HG03520 (cell line): ENCODE results near the gene HMGXB4.

Source experiments
- ATAC-seq: cut with Tn5 transposase; IDR thresholded peaks from one replicate; pipeline ENCODE4 v1.9.1; 2021; ENCODE audit warnings: mild to moderate bottlenecking, moderate library complexity; ENCODE audit not compliant: unreplicated experiment

The HMGXB4 gene

DNA sequence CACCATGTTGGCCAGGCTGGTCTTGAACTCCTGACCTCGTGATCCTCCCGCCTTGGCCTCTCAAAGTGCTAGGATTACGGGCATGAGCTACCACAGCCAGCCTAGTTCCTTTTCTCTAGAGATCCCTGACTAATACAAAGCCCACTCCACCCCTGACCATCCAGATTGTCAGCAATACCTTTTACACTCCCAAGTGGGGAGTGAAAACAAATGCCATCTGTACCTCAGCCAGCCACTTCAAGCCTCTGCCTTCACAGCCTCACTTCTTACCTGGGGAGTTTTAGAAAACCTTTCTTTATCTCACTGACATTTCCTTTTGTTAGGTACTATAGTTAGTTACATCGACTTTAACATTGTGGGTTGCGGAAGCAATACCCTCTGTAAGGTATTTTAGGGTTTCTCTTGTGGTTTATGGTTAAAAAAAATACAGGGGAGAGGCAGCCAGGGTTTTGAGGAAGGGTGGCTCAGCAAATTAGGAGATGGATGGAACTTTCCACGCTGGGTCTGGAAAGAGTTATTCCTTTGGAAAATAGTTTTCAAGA lies 51.3 kb downstream of the HMGXB4 start:
- no peak for ATAC-seq

DNA sequence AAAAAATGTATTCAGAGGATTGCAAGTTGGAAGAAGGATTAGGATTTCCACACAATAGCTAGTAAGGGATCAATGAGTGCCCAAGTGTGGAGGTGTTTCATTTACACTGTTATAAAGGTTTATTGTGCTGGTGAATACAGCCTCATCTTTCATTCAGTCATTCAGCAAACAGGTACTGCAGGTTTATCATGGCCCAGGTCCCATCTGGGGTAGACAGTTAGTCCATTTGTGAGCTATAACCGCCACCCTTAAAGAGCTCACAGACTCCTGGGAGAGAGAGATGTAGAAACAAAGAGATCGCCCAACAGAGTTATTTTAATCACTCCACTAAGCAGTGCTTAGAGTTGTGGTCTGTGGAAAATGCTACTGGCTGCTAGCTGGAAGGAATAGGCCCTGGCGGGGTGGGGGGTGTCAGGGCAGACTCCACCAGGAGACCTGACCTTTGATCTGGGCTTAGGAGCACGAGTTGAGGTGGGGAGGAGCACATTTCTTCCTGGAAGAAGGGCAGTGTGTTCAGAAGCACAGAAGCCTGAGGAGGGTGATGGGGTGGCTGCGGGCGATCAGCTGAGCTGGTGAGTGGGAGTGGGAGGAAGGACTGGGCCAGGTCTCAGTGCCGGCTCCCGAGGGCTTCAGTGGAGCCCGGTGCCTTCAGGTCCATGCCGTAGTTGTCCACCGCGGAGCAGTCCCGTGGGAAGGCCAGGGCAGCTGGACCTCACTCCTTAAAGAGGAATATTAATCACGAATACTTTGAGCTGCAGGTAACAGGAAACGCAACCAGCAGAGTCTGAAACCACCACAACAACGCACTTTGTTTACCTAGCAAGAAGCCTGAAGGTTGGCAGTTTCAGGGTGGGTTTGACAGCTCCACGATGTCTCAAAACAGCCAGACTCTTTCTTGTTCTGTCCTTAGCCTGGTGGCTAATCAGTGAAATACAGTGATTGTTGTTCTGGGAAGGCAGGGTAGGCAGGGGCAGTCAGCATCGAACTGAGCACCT lies 53.6 kb downstream of the HMGXB4 start:
- no peak for ATAC-seq

DNA sequence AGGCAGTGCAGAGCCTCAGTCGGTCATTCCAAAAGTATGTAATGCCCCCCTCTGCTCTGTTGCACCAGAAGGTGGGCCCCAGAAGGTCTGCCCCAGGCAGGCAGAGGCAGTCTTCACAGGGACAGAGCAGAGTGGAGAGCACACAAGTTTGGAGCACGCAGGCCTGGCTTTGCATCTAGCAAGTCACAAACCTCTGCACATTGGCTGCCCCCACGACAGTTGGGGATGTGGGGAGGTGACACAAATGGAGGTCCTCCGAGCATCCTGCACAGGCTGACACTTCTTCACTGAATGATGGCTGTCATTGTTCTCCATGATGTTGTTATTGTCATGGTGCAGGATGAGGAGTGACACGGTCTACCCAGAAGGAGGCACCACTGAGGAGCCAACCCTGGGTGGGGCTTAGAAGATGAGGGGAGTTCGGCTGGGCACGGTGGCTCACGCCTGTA lies 54.3 kb downstream of the HMGXB4 start:
- ATAC-seq = no peak

DNA sequence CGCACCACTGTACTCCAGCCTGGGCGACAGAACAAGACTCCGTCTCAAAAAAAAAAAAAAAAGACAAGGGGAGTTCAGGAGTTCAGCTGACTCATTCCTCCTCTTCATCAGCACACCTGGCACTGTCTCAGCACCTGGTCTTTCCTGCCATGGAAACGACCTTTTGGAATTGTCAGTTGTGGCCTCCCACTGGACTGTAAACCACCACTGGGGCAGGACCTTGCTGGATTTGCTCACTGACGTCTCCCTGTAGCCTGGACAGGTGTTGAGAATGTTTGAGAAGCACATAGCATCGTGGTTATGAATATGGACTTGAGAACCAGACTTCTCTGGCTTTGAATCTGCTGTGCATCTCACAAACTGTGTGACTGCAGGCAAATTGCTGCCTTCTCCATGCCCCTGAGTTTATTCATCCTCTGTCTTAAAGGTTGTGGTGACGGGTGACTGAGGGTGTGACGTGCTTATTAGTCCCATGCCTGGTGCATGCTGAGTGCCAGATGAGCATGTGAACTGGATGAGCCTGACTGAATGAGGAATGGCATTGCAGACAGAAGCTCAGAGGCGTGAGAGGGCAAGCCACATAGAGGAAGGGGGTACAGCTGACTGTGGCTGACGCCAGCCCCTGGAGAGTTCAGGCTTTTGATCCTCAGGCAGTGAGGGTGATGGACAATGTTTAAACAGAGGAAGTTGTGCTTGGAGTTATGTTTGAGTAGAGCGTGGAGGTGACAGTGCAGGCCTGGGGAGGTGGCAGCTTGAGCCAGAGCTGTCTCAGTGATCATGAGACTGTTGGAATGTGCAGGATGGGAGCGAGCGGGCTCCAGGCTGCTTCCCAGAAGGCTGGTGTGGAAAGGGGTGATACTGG lies 55.1 kb downstream of the HMGXB4 start:
- ATAC-seq = no peak

DNA sequence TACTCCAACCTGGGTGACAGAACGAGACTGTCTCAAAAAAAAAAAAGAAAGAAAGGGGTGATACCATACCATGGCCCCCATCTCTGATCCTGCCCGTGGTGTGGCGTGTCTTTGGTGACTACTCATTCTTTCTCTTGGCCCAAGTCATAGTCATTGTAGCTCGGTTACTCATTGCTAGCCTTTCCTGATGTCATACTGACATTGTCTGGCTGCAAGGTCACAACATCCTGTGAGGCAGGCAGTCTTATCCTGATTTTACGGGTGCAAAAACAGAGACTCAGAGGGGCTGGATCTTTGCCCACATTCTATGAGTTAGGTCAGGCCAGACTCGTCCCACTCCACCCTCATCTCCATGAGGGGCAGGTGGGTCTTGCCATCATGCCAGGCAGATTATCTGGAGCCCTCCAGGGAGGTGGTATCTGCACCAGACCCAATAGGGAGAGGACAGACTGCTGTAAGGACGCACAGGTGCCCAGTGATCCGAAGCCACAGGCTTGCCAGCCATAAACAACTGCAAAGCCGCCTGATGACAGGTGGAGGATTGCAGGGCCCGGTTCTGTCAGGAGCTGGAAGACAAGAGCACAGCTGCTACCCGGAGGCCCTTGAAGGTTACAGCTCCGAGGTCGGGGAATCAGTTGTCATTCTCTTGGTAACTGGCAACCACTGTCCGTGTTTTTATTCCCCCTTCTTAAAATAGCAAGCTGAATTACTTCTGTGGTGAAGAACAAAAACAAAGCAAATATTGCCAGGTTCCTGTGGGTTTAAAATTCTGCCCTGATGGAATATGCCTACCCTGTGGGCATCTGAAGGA lies 56.2 kb downstream of the HMGXB4 start:
- ATAC-seq = no peak

DNA sequence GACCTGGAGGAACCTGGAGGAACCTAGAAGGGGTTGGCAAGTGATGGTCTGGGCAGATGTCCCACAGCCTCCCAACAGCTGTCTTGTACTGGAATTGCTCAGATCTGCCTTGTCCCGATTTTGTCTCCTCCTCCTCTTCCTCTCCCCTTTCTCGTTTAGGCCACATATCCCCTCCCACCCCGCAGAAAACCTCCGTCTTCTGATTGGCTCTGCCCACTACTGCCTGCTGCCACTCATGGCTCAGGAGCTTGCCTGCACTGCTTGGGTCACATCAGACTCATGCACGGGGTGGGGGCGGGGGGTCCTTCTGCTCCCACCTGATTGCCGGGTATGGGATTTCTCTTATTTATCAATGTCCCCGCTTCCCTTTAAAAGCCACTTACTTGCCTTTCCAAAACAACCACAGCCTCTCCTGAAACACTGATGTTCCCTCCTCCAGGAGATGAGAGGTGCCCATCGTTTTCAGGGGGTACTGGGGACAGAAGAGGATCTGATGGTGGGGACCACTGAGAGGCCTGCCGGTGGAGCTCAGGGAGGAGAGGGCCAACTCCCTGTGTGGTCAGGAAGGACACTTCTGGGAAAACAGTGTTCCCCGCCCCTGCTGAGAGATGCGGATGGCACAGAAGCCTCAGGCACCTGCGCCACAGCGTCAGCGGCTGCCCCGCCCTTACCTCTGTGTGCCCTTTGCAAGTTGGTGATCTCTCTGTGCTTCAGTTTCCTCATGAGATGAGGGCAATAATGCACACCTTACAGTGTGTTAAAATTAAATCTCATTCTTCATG lies 57.1 kb downstream of the HMGXB4 start:
- ATAC-seq = no peak

DNA sequence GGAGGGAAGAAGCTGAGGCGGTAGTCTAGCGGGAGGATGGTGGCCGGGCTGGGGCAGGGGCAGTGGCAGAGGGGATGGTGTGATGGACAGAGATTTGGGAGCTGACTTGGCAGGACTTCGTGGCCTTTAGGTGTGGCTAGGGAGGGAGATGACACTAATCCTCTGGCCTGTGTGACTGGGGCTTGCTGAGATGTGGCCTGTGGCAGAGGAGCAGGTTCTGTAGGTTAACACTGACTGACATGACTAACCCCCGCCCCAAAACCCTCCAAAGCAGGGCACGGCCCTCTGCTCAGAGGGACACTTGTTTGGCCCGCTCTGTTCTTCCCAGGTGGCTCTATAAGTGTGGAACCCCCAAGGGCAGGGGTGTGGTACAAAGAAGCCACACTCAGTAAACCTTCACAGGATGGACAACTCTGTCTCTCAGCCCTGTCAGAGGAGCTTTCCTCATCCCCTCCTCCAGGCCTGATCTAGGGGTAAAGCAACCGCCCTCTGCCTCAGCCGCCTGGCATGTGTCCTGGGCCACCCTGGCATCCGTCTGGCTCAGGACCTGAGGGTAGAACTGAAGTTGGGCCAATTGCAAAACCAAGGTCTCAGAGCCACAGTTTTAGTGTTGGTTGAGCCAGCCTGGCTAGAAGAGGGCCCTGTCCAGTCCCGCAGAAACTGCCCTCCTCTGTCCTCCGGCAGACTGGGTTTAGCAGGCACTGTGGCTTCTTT lies 58.0 kb downstream of the HMGXB4 start:
- ATAC-seq = no peak

DNA sequence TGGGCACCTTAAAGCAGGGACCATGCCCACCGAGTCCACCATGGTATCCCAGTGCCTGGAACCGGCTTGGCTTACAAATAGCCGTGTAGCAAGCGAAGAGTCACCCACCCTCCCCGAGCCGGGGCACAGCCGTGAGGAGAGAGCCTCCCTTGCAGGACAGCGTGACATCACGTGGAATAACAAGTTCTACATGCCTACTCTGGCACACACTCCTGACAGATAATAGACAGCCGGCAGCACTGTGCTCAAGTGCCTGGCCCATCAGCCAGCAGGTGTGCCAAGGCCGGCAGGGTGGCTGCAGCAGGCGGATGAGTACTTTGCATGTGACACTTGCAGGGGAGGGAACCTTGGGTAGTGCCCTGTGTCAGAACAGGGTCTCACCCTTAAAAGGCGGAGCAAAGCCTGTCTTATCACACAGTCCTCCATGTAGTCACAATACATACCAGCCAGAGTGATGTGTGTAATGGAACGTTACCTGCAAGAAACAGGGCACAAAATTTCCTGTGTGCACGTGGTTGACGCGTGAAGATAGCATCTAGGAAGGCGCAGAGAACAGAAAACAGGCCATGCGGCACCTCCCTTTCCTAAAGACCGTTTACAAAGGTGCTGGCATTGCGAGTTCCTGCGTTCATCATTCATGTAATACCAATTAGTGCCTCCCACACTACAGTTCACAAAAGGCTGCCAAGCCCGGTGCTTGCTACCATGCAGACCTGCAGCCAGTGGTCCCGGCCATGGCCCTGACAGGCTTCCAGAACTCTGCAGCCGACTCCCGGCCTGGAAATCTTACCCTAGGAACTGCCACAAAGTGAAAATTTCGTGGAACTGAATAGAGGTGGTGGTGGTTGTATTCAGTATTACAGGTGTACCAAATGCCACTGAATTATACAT lies 58.8 kb downstream of the HMGXB4 start:
- ATAC-seq = no peak

DNA sequence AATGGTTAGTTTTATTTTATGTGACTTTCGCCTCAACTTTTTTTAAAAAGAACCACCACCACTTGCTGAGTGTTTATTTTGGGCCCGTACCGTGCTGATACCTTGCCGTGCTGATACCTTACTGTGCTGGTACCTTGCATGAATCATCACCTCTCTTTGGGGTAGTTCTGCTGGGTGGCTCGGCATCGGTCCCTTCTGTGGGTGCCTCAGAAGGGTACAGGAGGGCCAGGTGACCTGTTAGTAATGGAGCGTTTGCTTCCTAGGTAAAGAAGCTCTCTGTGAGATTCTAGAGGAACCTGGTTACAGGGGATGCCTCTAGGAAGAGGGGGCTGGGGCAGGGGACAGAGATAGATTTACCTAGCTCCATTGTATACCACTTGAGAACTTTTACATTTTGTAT lies 59.5 kb downstream of the HMGXB4 start:
- no peak for ATAC-seq

DNA sequence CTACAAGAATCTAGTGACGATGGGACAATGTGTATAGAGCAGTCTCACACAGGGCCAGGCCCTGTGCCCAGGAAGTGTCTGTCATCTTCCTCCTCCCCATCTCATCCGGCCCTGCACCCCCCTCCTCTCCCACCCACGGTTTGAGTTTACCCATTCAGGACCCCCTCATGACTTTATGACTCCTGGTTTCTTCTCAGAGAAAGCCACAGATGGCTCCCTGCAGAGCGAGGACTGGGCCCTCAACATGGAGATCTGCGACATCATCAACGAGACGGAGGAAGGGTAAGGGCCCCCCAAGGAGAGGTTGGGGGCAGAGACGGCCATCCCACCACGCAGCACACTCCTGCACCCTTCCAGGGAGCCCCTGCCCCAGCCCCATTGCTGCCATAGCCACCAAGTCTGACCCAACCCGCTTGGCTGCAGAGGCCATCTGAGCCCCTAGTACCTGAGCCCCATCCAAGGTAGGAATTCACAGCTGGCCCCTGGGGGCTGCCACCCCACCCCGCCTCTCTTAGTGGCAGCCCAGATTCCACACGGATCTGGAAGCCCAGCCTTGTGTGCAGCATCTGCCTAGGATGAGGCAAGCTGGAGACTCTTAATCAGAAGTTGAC lies 60.5 kb downstream of the HMGXB4 start:
- no peak for ATAC-seq

DNA sequence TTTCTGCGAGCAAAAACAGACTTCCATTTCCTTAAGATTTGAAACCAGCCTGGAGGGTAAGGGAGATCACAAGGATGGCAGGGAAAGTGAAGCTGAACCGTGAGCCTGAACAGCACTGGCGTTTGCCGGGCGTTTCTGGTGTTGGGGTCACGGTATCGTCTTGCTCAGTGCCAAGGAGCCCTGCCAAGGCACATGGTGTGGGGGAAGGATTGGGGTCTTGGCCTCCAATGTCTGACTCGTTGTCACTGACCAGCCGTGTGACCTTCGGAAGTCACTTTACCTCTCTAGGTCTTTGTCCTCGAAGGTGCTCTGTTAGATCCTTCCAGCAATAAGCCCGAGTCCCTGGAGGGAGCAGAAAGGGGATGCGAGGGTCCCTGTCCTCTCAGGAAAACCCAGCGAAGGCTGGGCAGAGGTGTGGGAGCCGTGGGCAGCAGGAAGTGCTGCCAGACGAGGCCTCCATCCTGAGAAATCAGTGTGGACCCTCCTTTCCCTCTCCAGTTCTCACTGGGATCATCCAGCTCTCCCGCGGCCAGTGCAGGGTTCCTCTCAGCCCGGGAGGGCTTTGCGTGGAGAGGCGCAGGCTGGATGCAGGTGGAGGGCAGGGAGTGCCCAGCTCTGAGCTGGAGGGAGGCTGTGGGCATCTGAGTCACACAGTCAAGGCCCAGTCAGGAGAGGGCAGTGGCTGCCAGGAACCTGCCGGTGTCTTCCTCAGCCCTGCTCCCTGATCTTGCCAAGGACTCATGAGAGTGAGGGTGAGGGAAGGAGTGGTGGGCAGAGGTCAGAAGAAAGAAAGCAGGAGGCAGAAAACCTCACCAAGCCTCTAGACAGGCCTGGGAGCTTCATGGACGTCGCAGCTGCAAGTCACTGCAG lies 61.3 kb downstream of the HMGXB4 start:
- no peak for ATAC-seq

DNA sequence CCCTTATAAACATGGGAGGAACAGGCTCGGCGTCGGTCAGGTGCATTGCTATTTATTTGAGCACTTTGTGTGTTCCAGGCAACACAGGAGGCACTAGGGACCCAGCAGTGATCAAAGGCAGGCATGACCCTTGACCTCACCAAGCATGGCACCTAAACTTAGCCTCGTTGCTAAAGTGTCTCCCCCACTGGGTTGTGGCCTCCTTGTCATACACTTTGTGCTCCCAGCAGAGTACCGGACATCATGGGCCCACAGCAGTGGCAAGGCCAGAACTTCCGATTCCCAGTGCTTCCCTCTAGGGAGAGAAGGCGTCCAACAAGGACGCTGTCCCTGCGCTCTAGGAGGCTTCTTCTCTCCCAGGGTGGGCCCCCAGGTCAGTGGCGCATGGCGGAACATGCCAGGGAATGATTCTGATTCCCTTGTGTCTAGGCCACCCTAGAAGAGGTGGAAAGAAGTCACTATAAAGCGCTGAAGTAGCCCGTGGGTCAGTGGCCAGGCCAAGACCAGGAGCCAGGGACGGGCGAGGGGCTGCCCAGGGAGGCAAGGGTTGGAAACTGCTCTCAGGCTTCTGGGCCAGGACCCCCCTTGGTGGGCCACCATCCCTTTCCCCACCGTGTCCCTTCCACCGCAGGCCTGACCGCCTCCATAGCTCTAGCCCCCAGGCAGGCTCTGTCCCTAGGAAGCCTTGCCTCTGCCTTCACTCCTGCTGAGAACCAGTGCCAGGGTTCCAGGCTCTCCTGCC lies 62.1 kb downstream of the HMGXB4 start:
- ATAC-seq = no peak

DNA sequence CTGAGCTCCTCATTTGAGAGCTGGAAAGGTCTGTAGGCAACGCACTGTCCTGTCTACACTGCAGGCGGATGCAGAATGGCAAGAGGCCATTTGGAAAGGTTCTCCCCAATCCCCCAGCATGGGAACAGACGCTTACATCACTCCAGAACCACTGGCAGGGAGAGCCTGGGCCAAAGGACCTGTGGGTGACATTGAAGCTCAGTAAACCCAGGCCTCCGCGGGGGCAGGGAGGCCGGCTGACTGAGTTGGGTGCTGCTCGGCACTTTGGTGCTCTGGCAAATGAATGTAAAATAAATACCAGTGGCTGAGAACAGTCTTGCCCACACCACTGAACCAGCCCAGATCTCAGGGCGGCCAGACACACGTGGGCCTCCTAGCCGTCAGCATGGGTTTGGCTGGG lies 64.8 kb downstream of the HMGXB4 start:
- ATAC-seq = no peak

DNA sequence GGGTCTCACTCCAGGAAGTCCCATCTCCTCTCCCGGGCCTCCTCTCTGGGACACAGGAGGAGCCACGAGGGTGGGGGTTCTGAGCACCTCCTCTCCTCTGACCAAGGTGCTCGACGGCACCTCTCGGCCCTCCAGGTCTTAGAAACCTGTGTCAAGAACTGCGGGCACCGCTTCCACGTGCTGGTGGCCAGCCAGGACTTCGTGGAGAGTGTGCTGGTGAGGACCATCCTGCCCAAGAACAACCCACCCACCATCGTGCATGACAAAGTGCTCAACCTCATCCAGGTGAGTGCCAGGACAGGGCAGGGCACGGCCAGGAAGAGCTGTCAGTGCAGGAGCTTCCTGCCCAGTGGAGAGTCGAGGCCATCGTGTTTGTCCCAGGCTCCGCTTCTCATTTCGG lies 65.6 kb downstream of the HMGXB4 start:
- ATAC-seq = no peak

DNA sequence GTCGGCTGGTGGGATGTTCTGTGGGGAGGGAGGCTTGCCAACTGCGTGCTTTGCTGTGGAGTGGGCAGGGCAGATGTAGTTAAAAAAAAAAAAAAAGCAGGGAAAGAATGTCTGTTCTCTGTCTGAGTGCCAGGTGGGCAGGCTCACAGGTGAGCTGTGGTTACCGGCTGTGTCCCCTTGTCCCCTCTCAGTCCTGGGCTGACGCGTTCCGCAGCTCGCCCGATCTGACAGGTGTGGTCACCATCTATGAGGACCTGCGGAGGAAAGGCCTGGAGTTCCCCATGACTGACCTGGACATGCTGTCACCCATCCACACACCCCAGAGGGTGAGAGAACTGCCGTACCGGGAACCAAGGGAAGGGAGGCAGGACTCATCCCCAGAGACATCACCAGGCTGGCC lies 66.0 kb downstream of the HMGXB4 start:
- no peak for ATAC-seq

DNA sequence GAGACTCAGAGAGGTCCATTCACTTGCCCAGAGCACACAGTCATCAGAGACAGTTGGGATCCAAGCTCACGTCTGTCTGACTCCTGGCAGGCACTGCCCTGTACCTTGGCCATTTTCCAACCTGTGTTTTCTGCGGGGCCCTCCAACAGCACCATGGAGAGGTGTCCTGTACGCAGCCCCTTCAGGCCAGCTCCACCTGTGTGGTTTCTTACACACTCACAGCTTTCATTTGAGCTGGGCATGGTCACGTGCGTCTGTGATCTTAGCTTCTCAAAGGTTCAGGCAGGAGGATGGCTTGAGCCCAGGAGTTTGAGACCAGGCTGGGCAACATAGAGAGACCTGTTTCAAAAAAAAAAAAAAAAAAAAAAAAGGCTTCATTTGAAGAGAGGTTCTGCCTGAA lies 66.8 kb downstream of the HMGXB4 start:
- ATAC-seq = no peak
